Parathyroid adenoma (tissue), 2 donors: Measurements from ENCODE around the gene BCKDHA.

ENCODE experiments used
- H2AFZ ChIP-seq: fragments of 300-600 bp; sonication (generic); one replicate; pipeline ENCODE4 v1.7.0; 2017; ENCODE audit warnings: antibody characterized with exemption, mild to moderate bottlenecking
- H3K27ac ChIP-seq: fragments of 300-600 bp; sonication (generic); one replicate; pipeline ENCODE4 v1.7.0; 2017
- H3K27me3 ChIP-seq: fragments of 300-600 bp; sonication (generic); one replicate; pipeline ENCODE4 v1.7.0; 2017; ENCODE audit warnings: low read length; ENCODE audit not compliant: control insufficient read depth, insufficient read depth
- H3K36me3 ChIP-seq: fragments of 300-600 bp; sonication (generic); one replicate; pipeline ENCODE4 v1.7.0; 2017; ENCODE audit warnings: low read length; ENCODE audit not compliant: control insufficient read depth, insufficient read depth
- H3K4me1 ChIP-seq: fragments of 300-600 bp; sonication (generic); one replicate; pipeline ENCODE4 v1.7.0; 2017; ENCODE audit warnings: control low read depth
- H3K4me2 ChIP-seq: fragments of 300-600 bp; sonication (generic); one replicate; pipeline ENCODE4 v1.7.0; 2017; ENCODE audit warnings: low read length
- H3K4me3 ChIP-seq: fragments of 300-600 bp; sonication (generic); one replicate; pipeline ENCODE4 v1.7.0; 2017; ENCODE audit warnings: low read depth, low read length
- H3K79me2 ChIP-seq: fragments of 300-600 bp; sonication (generic); one replicate; pipeline ENCODE4 v1.7.0; 2017; ENCODE audit warnings: control low read depth
- H3K9ac ChIP-seq: fragments of 300-600 bp; sonication (generic); one replicate; pipeline ENCODE4 v1.7.0; 2017; ENCODE audit warnings: mild to moderate bottlenecking
- H3K9me3 ChIP-seq: fragments of 300-600 bp; sonication (generic); one replicate; pipeline ENCODE4 v1.7.0; 2017; ENCODE audit warnings: low read length; ENCODE audit not compliant: control insufficient read depth
- CTCF ChIP-seq: fragments of 300-600 bp; sonication (generic); IDR thresholded peaks from one replicate; pipeline ENCODE4 v1.7.0; 2017; ENCODE audit warnings: antibody characterized with exemption, mild to moderate bottlenecking
- donor health status: primary hyperparathyroidism.

BCKDHA gene

GRCh38 chr19:41392775-41393174 is 4.8 kb upstream of the BCKDHA start:
- H3K4me3 ChIP-seq: no peak overlapping the region

GRCh38 chr19:41395355-41395754 is 2.3 kb upstream of the BCKDHA start:
- Histone ChIP-seq H3K27me3 (no peaks in the 10 kb centered on the region), H3K4me2 (no peak overlapping the region), H3K4me1 (peaks cover 8% of the 10 kb centered on the region), H3K4me3 (no peak overlapping the region), H3K9me3 (no peaks in the 10 kb centered on the region), H3K9ac (no peak overlapping the region), H3K27ac (no peak overlapping the region), H3K36me3 (no peaks in the 10 kb centered on the region), H3K79me2 (peaks cover 19% of the 10 kb centered on the region), H2AFZ (no peak overlapping the region)
- no peak for TF ChIP-seq CTCF

More at GRCh38 chr19:41392775-41393174, 4.8 kb upstream of the BCKDHA start:
- H3K36me3 ChIP-seq: no peaks in the 10 kb centered on the region
- H2AFZ ChIP-seq: no peak overlapping the region
- TF ChIP-seq CTCF: no peak
- H3K27ac ChIP-seq: no peak overlapping the region
- no peaks in the 10 kb centered on the region for H3K9me3 ChIP-seq
- H3K9ac ChIP-seq: no peak overlapping the region
- H3K4me1 ChIP-seq: no peaks in the 10 kb centered on the region
- H3K4me2 ChIP-seq: no peak overlapping the region
- peaks cover 2% of the 10 kb centered on the region for H3K79me2 ChIP-seq
- H3K27me3 ChIP-seq: no peaks in the 10 kb centered on the region

- Histone ChIP-seq H3K9me3 (no peaks in the 10 kb centered on the region), H2AFZ (peak overlapping the region; percentile 90), H3K4me3 (peak overlapping the region; percentile 99), H3K4me2 (peak overlapping the region; percentile 83), H3K27ac (peak overlapping the region; percentile 94), H3K4me1 (peaks cover 16% of the 10 kb centered on the region), H3K27me3 (no peaks in the 10 kb centered on the region), H3K9ac (peak overlapping the region; percentile 62), H3K36me3 (no peaks in the 10 kb centered on the region), H3K79me2 (peaks cover 32% of the 10 kb centered on the region)
- no peak for TF ChIP-seq CTCF
Observed at GRCh38 chr19:41398050-41398418, 416 bp downstream of the BCKDHA start.

- Histone ChIP-seq H3K4me1 (peaks cover 17% of the 10 kb centered on the region), H3K9ac (peak overlapping the region; percentile 4), H3K27me3 (no peaks in the 10 kb centered on the region), H3K4me2 (peak overlapping the region; percentile 83), H3K4me3 (peak overlapping the region; percentile 99), H3K27ac (no peak overlapping the region), H3K36me3 (no peaks in the 10 kb centered on the region), H2AFZ (no peak overlapping the region), H3K9me3 (no peaks in the 10 kb centered on the region), H3K79me2 (peaks cover 32% of the 10 kb centered on the region)
- no peak for TF ChIP-seq CTCF
Observed at GRCh38 chr19:41398598-41398997, 980 bp downstream of the BCKDHA start.

GRCh38 chr19:41399091-41399490 is 1.5 kb downstream of the BCKDHA start:
- TF ChIP-seq CTCF: no peak
- Histone ChIP-seq H3K4me2 (peak overlapping the region; percentile 83), H3K9me3 (no peaks in the 10 kb centered on the region), H3K9ac (no peak overlapping the region), H3K4me1 (peaks cover 19% of the 10 kb centered on the region), H3K79me2 (peaks cover 32% of the 10 kb centered on the region), H2AFZ (no peak overlapping the region), H3K36me3 (no peaks in the 10 kb centered on the region), H3K27ac (no peak overlapping the region), H3K27me3 (no peaks in the 10 kb centered on the region), H3K4me3 (peak overlapping the region; percentile 99)
